NCI-H2227 (cell line): ENCODE data around the gene ACVR2A.
A peak's percentile ranks its signal among the peaks of the same experiment; 100 is the strongest.

Experiments
- DNase-seq: peaks from one replicate; lab custom pipeline; 2025; ENCODE audit not compliant: unreplicated experiment; lab: John Stamatoyannopoulos, UW

Gene ACVR2A

GRCh38 chr2:147844697-147845410, at the start of gene ACVR2A:
TSS of gene ACVR2A (plus strand) at chr2:147845029. CDS start at chr2:147845153, 124 bp downstream.
- peak; percentile 91 for DNase-seq

GRCh38 chr2:147800316-147800715, 44.5 kb upstream of the ACVR2A start:
- DNase-seq = no peak

- DNase-seq = no peak
Observed at GRCh38 chr2:147806846-147807245, 38.0 kb upstream of the ACVR2A start.

- no peak for DNase-seq
Observed at GRCh38 chr2:147808520-147808919, 36.3 kb upstream of the ACVR2A start.

GRCh38 chr2:147810883-147811765, 33.7 kb upstream of the ACVR2A start:
- no peak for DNase-seq

GRCh38 chr2:147818741-147819140, 26.1 kb upstream of the ACVR2A start:
- no peak for DNase-seq

GRCh38 chr2:147824620-147825019, 20.2 kb upstream of the ACVR2A start:
- no peak for DNase-seq

- no peak for DNase-seq
Observed at GRCh38 chr2:147826278-147827087, 18.3 kb upstream of the ACVR2A start.

GRCh38 chr2:147827088-147827375, 17.8 kb upstream of the ACVR2A start:
- DNase-seq = no peak

GRCh38 chr2:147829106-147829505, 15.7 kb upstream of the ACVR2A start:
- DNase-seq = peak; percentile 14

- no peak for DNase-seq
Observed at GRCh38 chr2:147836099-147836498, 8.7 kb upstream of the ACVR2A start.

- DNase-seq = no peak
Observed at GRCh38 chr2:147843391-147843863, 1.4 kb upstream of the ACVR2A start.

GRCh38 chr2:147843864-147844696, 749 bp upstream of the ACVR2A start:
- peak; percentile 100 for DNase-seq

GRCh38 chr2:147845411-147845971, 662 bp downstream of the ACVR2A start:
- DNase-seq = no peak

- peak; percentile 42 for DNase-seq
Observed at GRCh38 chr2:147846412-147847081, 1.7 kb downstream of the ACVR2A start.

- DNase-seq = no peak
Observed at GRCh38 chr2:147847746-147848391, 3.0 kb downstream of the ACVR2A start.

GRCh38 chr2:147850838-147851237, 6.0 kb downstream of the ACVR2A start:
- no peak for DNase-seq

GRCh38 chr2:147851244-147851930, 6.6 kb downstream of the ACVR2A start:
- DNase-seq = no peak
